ENCODE measurements around the gene EPHA10.

The EPHA10 gene

DNA sequence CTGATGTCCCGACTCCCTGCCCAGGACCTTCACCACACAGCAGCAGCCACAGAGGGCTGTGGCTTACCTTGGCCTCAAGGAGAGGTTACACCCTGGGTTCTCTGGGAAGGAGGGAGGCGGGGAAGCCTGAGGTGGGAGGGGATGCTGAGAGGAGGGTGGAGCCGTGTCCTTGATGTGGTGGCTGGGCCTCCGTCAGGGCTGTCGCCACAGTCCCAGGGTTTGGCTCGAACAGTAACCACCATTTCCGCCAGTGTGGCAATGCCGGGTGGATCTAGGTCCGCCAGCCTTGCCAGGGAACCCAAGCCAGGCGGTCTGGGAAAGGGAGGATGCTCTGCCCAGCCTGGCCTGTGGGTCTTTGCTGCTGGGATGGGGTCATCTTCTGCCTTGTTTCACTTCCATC lies 91.0 kb downstream of the EPHA10 start:
- Histone ChIP-seq H3K4me3 (replicated peaks; ENCODE audit: insufficient read depth, low read length) (no peak overlapping the region), H3K27ac (replicated peaks) (no peak overlapping the region), H3K27me3 (ENCODE audit: insufficient read depth, poor library complexity, severe bottlenecking) (no peaks in the 10 kb centered on the region)
- DNase-seq (ENCODE audit: low read depth in 1 of 2, low spot score in 1 of 2): peak in 1 of 2 experiments; percentile 2
- TF ChIP-seq, protein P1, sequence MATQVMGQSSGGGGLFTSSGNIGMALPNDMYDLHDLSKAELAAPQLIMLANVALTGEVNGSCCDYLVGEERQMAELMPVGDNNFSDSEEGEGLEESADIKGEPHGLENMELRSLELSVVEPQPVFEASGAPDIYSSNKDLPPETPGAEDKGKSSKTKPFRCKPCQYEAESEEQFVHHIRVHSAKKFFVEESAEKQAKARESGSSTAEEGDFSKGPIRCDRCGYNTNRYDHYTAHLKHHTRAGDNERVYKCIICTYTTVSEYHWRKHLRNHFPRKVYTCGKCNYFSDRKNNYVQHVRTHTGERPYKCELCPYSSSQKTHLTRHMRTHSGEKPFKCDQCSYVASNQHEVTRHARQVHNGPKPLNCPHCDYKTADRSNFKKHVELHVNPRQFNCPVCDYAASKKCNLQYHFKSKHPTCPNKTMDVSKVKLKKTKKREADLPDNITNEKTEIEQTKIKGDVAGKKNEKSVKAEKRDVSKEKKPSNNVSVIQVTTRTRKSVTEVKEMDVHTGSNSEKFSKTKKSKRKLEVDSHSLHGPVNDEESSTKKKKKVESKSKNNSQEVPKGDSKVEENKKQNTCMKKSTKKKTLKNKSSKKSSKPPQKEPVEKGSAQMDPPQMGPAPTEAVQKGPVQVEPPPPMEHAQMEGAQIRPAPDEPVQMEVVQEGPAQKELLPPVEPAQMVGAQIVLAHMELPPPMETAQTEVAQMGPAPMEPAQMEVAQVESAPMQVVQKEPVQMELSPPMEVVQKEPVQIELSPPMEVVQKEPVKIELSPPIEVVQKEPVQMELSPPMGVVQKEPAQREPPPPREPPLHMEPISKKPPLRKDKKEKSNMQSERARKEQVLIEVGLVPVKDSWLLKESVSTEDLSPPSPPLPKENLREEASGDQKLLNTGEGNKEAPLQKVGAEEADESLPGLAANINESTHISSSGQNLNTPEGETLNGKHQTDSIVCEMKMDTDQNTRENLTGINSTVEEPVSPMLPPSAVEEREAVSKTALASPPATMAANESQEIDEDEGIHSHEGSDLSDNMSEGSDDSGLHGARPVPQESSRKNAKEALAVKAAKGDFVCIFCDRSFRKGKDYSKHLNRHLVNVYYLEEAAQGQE (IDR thresholded peaks at IDR 0.05; ENCODE audit: insufficient replicate concordance, low read depth): no peak
- TF ChIP-seq GABPA (IDR thresholded peaks at IDR 0.05; ENCODE audit: low read depth) (no peak), SPI1 (IDR thresholded peaks at IDR 0.05; ENCODE audit: borderline replicate concordance, low read depth) (no peak), POLR2AphosphoS5 (IDR thresholded peaks at IDR 0.05; ENCODE audit: low read depth) (no peak)
- TF ChIP-seq, protein P2, sequence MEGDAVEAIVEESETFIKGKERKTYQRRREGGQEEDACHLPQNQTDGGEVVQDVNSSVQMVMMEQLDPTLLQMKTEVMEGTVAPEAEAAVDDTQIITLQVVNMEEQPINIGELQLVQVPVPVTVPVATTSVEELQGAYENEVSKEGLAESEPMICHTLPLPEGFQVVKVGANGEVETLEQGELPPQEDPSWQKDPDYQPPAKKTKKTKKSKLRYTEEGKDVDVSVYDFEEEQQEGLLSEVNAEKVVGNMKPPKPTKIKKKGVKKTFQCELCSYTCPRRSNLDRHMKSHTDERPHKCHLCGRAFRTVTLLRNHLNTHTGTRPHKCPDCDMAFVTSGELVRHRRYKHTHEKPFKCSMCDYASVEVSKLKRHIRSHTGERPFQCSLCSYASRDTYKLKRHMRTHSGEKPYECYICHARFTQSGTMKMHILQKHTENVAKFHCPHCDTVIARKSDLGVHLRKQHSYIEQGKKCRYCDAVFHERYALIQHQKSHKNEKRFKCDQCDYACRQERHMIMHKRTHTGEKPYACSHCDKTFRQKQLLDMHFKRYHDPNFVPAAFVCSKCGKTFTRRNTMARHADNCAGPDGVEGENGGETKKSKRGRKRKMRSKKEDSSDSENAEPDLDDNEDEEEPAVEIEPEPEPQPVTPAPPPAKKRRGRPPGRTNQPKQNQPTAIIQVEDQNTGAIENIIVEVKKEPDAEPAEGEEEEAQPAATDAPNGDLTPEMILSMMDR (IDR thresholded peaks at IDR 0.05; ENCODE audit: insufficient read depth, low read length): no peak

DNA sequence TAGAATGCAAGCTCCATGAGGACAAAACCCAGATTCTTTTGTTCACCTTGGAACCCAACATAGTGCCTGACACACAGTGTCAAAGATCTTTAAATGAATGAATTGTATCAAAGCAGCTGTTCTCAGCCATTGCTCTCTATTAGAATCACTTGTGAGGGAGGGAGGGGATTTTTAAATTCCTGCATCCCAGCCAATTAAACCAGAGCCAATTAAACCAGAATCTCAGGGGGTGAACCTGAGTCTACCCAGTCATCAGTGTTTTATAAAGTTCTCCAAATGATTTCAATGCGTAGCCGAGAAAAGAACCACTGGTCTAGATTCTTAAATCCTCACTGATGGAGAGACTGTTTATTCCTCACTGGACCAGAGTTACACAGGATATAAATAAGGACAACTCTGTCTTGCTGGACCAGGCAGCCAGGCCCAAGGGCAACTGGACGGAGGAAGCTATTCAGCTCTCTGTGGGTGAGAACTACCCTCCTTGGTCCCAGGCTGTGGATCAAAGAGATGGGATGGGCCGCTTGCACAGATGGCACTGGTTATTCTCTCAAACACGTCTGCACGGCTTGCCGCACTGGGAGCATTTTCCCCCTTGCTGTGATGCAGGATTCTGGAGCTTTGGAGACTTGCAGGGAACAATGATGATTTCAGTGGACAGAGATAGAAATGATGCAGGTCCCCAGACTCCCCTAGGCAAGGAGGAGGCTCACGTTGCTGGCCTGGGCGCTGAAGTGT lies 92.6 kb downstream of the EPHA10 start:
- Histone ChIP-seq H3K4me3 (replicated peaks; ENCODE audit: insufficient read depth, low read length) (no peak overlapping the region), H3K27ac (replicated peaks) (no peak overlapping the region), H3K27me3 (ENCODE audit: insufficient read depth, poor library complexity, severe bottlenecking) (peaks cover 3% of the 10 kb centered on the region)
- DNase-seq (ENCODE audit: low read depth in 1 of 2, low spot score in 1 of 2): no peak
- no peak for TF ChIP-seq SPI1 (IDR thresholded peaks at IDR 0.05; ENCODE audit: borderline replicate concordance, low read depth)
- no peak for TF ChIP-seq GABPA (IDR thresholded peaks at IDR 0.05; ENCODE audit: low read depth)
- TF ChIP-seq, protein P2 (IDR thresholded peaks at IDR 0.05; ENCODE audit: insufficient read depth, low read length): no peak
- TF ChIP-seq, protein P1 (IDR thresholded peaks at IDR 0.05; ENCODE audit: insufficient replicate concordance, low read depth): no peak
- TF ChIP-seq POLR2AphosphoS5 (IDR thresholded peaks at IDR 0.05; ENCODE audit: low read depth): no peak

DNA sequence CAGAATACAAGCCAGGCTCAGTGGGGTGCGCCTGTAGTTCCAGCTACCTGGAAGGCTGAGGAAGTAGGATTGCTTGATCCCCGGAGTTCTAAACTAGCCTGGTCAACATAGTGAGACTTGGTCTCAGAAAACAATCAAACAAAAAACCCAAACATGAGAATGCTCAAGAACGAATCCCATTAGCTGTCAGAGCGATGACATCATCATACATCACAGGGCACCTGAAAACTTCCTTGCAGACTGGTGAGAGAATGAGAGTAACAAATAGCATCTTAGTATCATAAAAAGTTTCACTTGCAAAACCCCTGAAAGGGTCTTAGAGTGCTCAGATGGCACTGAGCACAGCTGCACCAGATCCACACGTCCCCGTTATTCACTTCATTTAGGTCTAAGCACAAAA lies 93.7 kb downstream of the EPHA10 start:
- Histone ChIP-seq H3K4me3 (replicated peaks; ENCODE audit: insufficient read depth, low read length) (no peak overlapping the region), H3K27ac (replicated peaks) (no peak overlapping the region), H3K27me3 (ENCODE audit: insufficient read depth, poor library complexity, severe bottlenecking) (peaks cover 3% of the 10 kb centered on the region)
- no peak for DNase-seq (ENCODE audit: low read depth in 1 of 2, low spot score in 1 of 2)
- no peak for TF ChIP-seq GABPA (IDR thresholded peaks at IDR 0.05; ENCODE audit: low read depth)

DNA sequence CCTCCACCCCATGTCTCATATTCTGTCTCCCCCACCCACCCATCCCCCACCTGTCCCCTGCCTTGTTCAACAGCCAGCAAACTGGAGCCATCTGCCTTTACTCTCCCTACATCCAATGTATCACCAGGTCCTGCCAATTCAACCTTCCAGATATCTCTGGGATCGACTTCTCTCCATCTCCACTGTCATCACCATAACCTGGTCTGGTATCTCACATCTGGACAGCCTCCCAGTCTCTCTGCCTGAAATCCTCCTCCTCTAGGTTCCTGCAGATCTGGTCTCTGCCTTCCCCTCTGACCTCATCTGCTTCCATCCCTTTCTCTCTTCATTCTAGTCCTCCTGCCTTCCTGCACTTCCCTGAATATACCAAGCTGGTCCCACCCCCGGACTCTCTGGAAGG lies 94.8 kb downstream of the EPHA10 start:
- no peak for TF ChIP-seq GABPA (IDR thresholded peaks at IDR 0.05; ENCODE audit: low read depth)
- TF ChIP-seq, protein P2 (IDR thresholded peaks at IDR 0.05; ENCODE audit: insufficient read depth, low read length): no peak
- no peak overlapping the region for H3K27ac ChIP-seq (replicated peaks)
- H3K4me3 ChIP-seq (replicated peaks; ENCODE audit: insufficient read depth, low read length): no peak overlapping the region
- peaks cover 3% of the 10 kb centered on the region for H3K27me3 ChIP-seq (ENCODE audit: insufficient read depth, poor library complexity, severe bottlenecking)
- no peak for DNase-seq (ENCODE audit: low read depth in 1 of 2, low spot score in 1 of 2)
